Fibroblast of villous mesenchyme (primary cell): ENCODE results near the gene FYCO1. TPM values are rescaled to one million over a fixed set of nuclear protein-coding genes. Genes with fewer than 3 reads are reported as not detected.

Experiments used
- DNase-seq: peaks from one replicate; pipeline ENCODE4 v3.0.0-alpha.2; 2010; ENCODE audit warnings: low read depth
- H3K4me3 ChIP-seq: 2 replicates; pipeline ENCODE4 v1.5.1; 2011; ENCODE audit warnings: low read depth, mild to moderate bottlenecking, low read length
- CTCF ChIP-seq: IDR thresholded peaks from 2 replicates; pipeline ENCODE4 v1.5.1; 2012; ENCODE audit warnings: low read depth, mild to moderate bottlenecking, low read length; ENCODE audit not compliant: insufficient read depth
- total RNA-seq: library from RNA; depleted of rRNA; stranded (reverse); fragments of >200 nt; gene quantifications from 2 replicates; pipeline ENCODE4 v1.2.3, GENCODE V29; 2012

Gene FYCO1
- total RNA-seq, 1 donor = 23.7 TPM

- TF ChIP-seq CTCF = no peak
- no peak overlapping the region for H3K4me3 ChIP-seq
- DNase-seq = no peak
Observed at GRCh38 chr3:45950686-45951600, 44.7 kb downstream of the FYCO1 start.

GRCh38 chr3:45950131-45950530 is 45.5 kb downstream of the FYCO1 start:
- TF ChIP-seq CTCF = no peak
- DNase-seq = no peak
- H3K4me3 ChIP-seq = no peak overlapping the region

- no peak for TF ChIP-seq CTCF
- H3K4me3 ChIP-seq = no peak overlapping the region
- DNase-seq = no peak
Observed at GRCh38 chr3:45949432-45949831, 46.2 kb downstream of the FYCO1 start.

GRCh38 chr3:45948881-45949280 is 46.7 kb downstream of the FYCO1 start:
- no peak overlapping the region for H3K4me3 ChIP-seq
- DNase-seq = no peak
- TF ChIP-seq CTCF = no peak

- no peak overlapping the region for H3K4me3 ChIP-seq
- TF ChIP-seq CTCF = no peak
- DNase-seq = peak; percentile 98
Observed at GRCh38 chr3:45948311-45948781, 47.3 kb downstream of the FYCO1 start.

- no peak overlapping the region for H3K4me3 ChIP-seq
- peak; percentile 68 for DNase-seq
- TF ChIP-seq CTCF = no peak
Observed at GRCh38 chr3:45947361-45947760, 48.3 kb downstream of the FYCO1 start.
